K562 (cell line): ENCODE data around the gene TLDC2. TPM values are rescaled to one million over a fixed set of nuclear protein-coding genes. Genes with fewer than 3 reads are reported as not detected.

Experiments
- ARID2 ChIP-seq: fragments of 450-650 bp; IDR thresholded peaks from 2 replicates; pipeline ENCODE4 v1.6.1; 2017; ENCODE audit warnings: antibody characterized with exemption, mild to moderate bottlenecking
- BHLHE40 ChIP-seq: IDR thresholded peaks from 2 replicates; pipeline ENCODE4 v1.6.1; 2011; ENCODE audit warnings: low read length, improper control_type of control experiment
- FOXM1 ChIP-seq, 2 experiments: fragments of 450-650 bp in 1 of 2; sonication (generic) in 1 of 2; formaldehyde crosslinking in 1 of 2; IDR thresholded peaks; 2 replicates each; pipeline versions ENCODE4 v1.6.1 to v1.9.0; 2017 to 2022; ENCODE audit warnings: low read depth in 2 of 2, mild to moderate bottlenecking in 2 of 2, missing genetic modification reagents in 1 of 2, moderate library complexity in 1 of 2
- MYC ChIP-seq, 2 experiments: fragments of 250-450 bp in 1 of 2; sonication (Bioruptor Pico) in 1 of 2; IDR thresholded peaks; 2 replicates each; pipeline versions ENCODE4 v1.5.1 to v1.6.1; 2012 to 2021; ENCODE audit warnings: low read depth in 2 of 2, borderline replicate concordance in 1 of 2, improper control_type of control experiment in 1 of 2, low read length in 1 of 2, mild to moderate bottlenecking in 1 of 2, moderate library complexity in 1 of 2
- PTTG1 ChIP-seq: fragments of 450-650 bp; IDR thresholded peaks from 2 replicates; pipeline ENCODE4 v1.6.1; 2016; ENCODE audit warnings: low read depth, mild to moderate bottlenecking, missing genetic modification characterization, missing compliant biosample characterization
- SMARCA4 ChIP-seq: fragments of 450-650 bp; IDR thresholded peaks from 2 replicates; pipeline ENCODE4 v1.6.1; 2016
- SPI1 ChIP-seq: IDR thresholded peaks from 2 replicates; pipeline ENCODE4 v1.6.1; 2011; ENCODE audit warnings: low read depth, low read length, control low read depth, borderline replicate concordance
- SRF ChIP-seq, 2 experiments: fragments of 250-450, 450-650 bp in 1 of 2; sonication (Bioruptor Pico) in 1 of 2; sonication (generic) in 1 of 2; formaldehyde crosslinking; IDR thresholded peaks; 2 replicates each; pipeline versions ENCODE4 v1.5.0 to v1.5.1; 2020 to 2022; ENCODE audit warnings: mild to moderate bottlenecking in 1 of 2, missing genetic modification reagents in 1 of 2
- ZNF134 ChIP-seq: fragments of 250-450 bp; sonication (Bioruptor Pico); conservative IDR thresholded peaks from 2 replicates; pipeline ENCODE4 v1.4.0; 2020
- polyA plus RNA-seq, 8 experiments: library from polyadenylated mRNA; depleted of rRNA in 4 of 8; stranded (reverse) in 5 of 8; unstranded in 3 of 8; fragments of >200 nt; fragmentation: Nextera tagmentation in 2 of 8; fragmentation: Illumina TruSeq in 1 of 8; extraction: Ambion mirVana in 2 of 8; extraction: Trizol in 1 of 8; gene quantifications; 2 replicates each; pipeline versions ENCODE4 v1.2.1 to v1.2.3, GENCODE V29; 2011 to 2014; ENCODE audit warnings: inconsistent platforms in 1 of 8, missing spikeins in 1 of 8
- total RNA-seq, 7 experiments: library from RNA; depleted of rRNA in 6 of 7; stranded (reverse); fragments of >200 nt in 6 of 7; fragmentation: Illumina TruSeq in 2 of 7; extraction: Trizol in 2 of 7; gene quantifications; 2 replicates each; pipeline versions ENCODE4 v1.2.1 to v1.2.3, GENCODE V29; 2011 to 2021; ENCODE audit warnings: low replicate concordance in 1 of 7
- TF ChIP-seq, protein P1 (sequence below): fragments of 250-450 bp; sonication (Bioruptor Pico); IDR thresholded peaks from 2 replicates; pipeline ENCODE4 v1.5.1; 2021; ENCODE audit warnings: mild to moderate bottlenecking
- TF ChIP-seq, protein P2 (sequence below), 2 experiments: fragments of 450-650 bp; IDR thresholded peaks; 2 replicates each; pipeline ENCODE4 v1.6.1; 2016; ENCODE audit warnings: mild to moderate bottlenecking in 2 of 2, borderline replicate concordance in 1 of 2, low read depth in 1 of 2, moderate library complexity in 1 of 2
- TF ChIP-seq, protein P3 (sequence below): sonication (generic); formaldehyde crosslinking; IDR thresholded peaks from 2 replicates; pipeline ENCODE4 v1.8.1; 2023; ENCODE audit warnings: mild to moderate bottlenecking, missing genetic modification reagents

TLDC2 gene
- total and polyA plus RNA-seq, 9 of the 15 experiments (the other 6 are each of a cell fraction or from before 2014, with no cell fraction given), result not detected

DNA sequence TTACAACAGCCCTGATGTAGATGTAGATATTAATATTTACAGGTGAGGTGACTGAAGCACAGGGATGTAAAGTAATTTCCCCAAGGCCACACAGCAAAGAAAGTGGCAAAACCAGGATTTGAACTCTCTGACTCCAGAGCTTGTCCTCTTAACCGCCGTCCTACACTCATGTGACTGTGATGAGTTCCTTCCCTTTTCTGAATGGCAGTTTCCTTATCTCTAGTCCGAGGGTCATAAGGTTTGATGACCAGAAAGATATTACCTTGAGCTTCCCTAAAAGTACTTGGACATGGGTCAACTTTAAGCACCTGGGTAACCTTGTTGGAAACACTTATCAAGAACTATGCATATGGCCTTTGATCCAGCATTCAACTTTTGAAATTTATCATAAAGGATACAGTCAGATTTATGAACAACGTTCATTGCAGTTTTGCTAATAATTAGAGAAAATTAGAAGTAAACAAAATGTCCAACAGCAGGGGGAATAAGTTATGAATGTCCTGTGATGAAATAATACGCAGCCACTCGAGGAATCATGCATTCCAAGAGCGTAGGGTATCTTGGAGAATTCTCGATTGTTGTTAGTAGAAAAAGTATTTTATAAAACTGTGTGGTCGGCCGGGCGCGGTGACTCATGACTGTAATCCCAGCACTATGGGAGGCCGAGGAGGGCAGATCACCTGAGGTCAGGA lies 2.3 kb upstream of the TLDC2 start (continued):
- TF ChIP-seq, protein P1, sequence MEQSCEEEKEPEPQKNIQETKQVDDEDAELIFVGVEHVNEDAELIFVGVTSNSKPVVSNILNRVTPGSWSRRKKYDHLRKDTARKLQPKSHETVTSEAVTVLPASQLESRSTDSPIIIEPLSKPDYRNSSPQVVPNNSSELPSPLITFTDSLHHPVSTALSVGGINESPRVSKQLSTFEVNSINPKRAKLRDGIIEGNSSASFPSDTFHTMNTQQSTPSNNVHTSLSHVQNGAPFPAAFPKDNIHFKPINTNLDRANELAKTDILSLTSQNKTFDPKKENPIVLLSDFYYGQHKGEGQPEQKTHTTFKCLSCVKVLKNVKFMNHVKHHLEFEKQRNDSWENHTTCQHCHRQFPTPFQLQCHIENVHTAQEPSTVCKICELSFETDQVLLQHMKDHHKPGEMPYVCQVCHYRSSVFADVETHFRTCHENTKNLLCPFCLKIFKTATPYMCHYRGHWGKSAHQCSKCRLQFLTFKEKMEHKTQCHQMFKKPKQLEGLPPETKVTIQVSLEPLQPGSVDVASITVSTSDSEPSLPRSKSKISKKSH (CRISPR knock-in tag), result no peak
- TF ChIP-seq, protein P2, sequence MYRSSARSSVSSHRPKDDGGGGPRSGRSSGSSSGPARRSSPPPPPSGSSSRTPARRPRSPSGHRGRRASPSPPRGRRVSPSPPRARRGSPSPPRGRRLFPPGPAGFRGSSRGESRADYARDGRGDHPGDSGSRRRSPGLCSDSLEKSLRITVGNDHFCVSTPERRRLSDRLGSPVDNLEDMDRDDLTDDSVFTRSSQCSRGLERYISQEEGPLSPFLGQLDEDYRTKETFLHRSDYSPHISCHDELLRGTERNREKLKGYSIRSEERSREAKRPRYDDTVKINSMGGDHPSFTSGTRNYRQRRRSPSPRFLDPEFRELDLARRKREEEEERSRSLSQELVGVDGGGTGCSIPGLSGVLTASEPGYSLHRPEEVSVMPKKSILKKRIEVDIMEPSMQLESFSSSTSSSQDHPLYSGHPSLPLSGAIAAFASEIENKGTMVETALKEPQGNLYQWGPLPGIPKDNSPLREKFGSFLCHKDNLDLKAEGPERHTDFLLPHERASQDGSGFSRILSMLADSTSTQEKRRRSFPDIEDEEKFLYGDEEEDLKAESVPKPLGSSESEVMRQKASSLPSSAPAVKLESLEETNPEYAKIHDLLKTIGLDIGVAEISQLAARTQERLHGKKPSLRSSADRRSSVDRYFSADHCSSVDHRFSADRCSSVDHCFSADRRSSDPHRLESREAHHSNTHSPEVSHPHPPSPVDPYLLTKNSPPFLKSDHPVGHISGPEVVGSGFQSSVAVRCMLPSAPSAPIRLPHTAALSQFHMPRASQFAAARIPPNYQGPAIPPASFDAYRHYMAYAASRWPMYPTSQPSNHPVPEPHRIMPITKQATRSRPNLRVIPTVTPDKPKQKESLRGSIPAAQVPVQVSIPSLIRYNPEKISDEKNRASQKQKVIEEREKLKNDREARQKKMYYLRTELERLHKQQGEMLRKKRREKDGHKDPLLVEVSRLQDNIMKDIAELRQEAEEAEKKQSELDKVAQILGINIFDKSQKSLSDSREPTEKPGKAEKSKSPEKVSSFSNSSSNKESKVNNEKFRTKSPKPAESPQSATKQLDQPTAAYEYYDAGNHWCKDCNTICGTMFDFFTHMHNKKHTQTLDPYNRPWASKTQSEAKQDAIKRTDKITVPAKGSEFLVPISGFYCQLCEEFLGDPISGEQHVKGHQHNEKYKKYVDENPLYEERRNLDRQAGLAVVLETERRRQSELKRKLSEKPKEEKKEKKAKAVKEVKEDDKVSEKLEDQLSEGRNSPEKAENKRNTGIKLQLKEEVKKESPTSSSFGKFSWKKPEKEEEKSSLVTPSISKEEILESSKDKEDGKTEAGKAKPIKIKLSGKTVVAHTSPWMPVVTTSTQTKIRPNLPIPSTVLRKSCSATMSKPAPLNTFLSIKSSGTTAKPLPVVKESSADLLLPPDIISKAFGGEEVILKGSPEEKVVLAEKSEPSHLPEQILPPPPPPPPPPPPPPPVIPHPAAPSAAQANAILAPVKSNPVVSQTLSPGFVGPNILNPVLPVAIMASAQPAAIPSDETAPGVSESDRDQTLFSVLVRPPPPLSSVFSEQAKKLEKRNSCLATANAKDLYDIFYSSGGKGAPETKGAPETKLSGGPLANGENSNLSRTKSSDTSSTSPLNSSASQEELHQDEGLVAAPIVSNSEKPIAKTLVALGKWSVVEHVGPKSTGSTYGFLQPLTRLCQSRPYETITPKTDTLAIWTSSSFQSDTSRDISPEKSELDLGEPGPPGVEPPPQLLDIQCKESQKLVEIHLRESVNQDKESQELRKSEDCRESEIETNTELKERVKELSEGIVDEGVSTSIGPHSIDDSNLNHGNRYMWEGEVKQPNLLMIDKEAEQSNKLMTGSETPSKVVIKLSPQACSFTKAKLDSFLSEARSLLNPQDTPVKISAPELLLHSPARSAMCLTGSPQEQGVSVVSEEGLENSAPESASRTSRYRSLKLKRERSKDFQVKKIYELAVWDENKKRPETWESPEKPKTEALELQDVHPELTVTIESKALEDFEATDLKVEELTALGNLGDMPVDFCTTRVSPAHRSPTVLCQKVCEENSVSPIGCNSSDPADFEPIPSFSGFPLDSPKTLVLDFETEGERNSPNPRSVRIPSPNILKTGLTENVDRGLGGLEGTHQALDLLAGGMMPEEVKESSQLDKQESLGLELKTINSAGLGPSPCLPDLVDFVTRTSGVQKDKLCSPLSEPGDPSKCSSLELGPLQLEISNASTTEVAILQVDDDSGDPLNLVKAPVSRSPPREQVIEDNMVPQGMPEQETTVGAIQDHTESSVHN (IDR thresholded peaks at IDR 0.05; ENCODE audit: borderline replicate concordance in 1 of 2, low read depth in 1 of 2), result 0 out of 4 replicates have a peak, but pooled peaks of 1 of the 2 experiments have one; percentile 63
- TF ChIP-seq MYC (IDR thresholded peaks at IDR 0.05; ENCODE audit: low read depth, low read length), result 0 out of 2 replicates have a peak, but pooled peaks have one; percentile 14
- TF ChIP-seq MYC (CRISPR knock-in tag; IDR thresholded peaks at IDR 0.05; ENCODE audit: borderline replicate concordance, low read depth), result no peak
- TF ChIP-seq, protein P3, sequence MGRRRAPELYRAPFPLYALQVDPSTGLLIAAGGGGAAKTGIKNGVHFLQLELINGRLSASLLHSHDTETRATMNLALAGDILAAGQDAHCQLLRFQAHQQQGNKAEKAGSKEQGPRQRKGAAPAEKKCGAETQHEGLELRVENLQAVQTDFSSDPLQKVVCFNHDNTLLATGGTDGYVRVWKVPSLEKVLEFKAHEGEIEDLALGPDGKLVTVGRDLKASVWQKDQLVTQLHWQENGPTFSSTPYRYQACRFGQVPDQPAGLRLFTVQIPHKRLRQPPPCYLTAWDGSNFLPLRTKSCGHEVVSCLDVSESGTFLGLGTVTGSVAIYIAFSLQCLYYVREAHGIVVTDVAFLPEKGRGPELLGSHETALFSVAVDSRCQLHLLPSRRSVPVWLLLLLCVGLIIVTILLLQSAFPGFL, result no peak
- TF ChIP-seq SPI1, result peak; percentile 37; the same call in 1 of the 2 replicates
- peak; percentile 78 for TF ChIP-seq BHLHE40
- TF ChIP-seq ARID2, result no peak
- TF ChIP-seq PTTG1 (tag), result no peak
- no peak for TF ChIP-seq ZNF134 (CRISPR knock-in tag)
- no peak for TF ChIP-seq FOXM1 (IDR thresholded peaks at IDR 0.05; ENCODE audit: low read depth)
- TF ChIP-seq FOXM1 (CRISPR knock-in tag; IDR thresholded peaks at IDR 0.05; ENCODE audit: low read depth), result no peak
- TF ChIP-seq SRF (CRISPR knock-in tag; IDR thresholded peaks at IDR 0.05), result 0 out of 4 replicates have a peak, but pooled peaks of 1 of the 2 experiments have one; percentile 21
- peak; percentile 19; the same call in 1 of the 2 replicates for TF ChIP-seq SMARCA4
